ENCODE measurements around the gene NACC1.

DNA sequence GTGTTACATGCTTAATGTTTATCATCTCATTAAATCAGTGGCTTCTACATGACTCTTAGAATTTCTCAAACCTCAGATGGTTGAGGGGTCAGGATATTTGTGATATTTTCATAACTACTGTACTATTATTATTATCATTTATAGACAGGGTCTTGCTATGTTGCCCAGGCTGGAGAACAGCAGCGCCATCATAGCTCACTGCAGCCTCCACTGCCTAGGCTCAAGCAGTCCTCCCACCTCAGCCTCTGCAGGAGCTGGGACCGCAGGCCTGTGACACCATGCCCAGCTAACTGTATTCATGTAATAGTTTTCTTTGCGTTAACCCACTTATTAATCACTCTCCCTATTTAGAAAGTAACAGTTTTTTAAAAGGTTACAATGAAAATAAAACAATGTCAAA, 41.6 kb downstream of the NACC1 start:
- TF ChIP-seq FOXM1 (IDR thresholded peaks at IDR 0.05; ENCODE audit: borderline replicate concordance) = no peak
- TF ChIP-seq SP1 (IDR thresholded peaks at IDR 0.05) = no peak
- TF ChIP-seq BHLHE40 (IDR thresholded peaks at IDR 0.05; ENCODE audit: borderline replicate concordance) = no peak
- no peak for TF ChIP-seq L3MBTL2 (conservative IDR thresholded peaks at IDR 0.05)
- TF ChIP-seq ELF4 (IDR thresholded peaks at IDR 0.05) = no peak
- no peak for TF ChIP-seq ZNF384 (IDR thresholded peaks at IDR 0.05)
- no peak for TF ChIP-seq HDGF (IDR thresholded peaks at IDR 0.05; ENCODE audit: borderline replicate concordance)
- TF ChIP-seq TARDBP (IDR thresholded peaks at IDR 0.05) = no peak
- TF ChIP-seq ARNT (IDR thresholded peaks at IDR 0.05) = no peak
- no peak for TF ChIP-seq FOXK2 (IDR thresholded peaks at IDR 0.05)
- TF ChIP-seq SUZ12 (IDR thresholded peaks at IDR 0.05) = no peak

All from HEK293T (cell line).